Testis (tissue), 3 donors: Measurements from ENCODE around the gene MACROD2. TPM values are rescaled to one million over a fixed set of nuclear protein-coding genes. Genes with fewer than 3 reads are reported as not detected.

Experiments
- DNase-seq: peaks from one replicate; pipeline ENCODE4 v3.0.0-alpha.2; 2019
- H3K27ac ChIP-seq, 2 donors: fragments of 200-600 bp; sonication (generic); one replicate each; pipeline ENCODE4 v1.5.1; 2019
- H3K27me3 ChIP-seq: fragments of 200-600 bp; sonication (generic); one replicate; pipeline ENCODE4 v1.5.1; 2019
- H3K36me3 ChIP-seq: fragments of 200-600 bp; sonication (generic); one replicate; pipeline ENCODE4 v1.5.1; 2017; ENCODE audit warnings: low read depth; ENCODE audit errors: missing control alignments
- H3K4me1 ChIP-seq: fragments of 200-600 bp; sonication (generic); one replicate; pipeline ENCODE4 v1.5.1; 2019
- H3K4me3 ChIP-seq, 2 donors: fragments of 200-600 bp; sonication (generic); one replicate each; pipeline ENCODE4 v1.5.1; 2017 to 2019
- H3K9me3 ChIP-seq: fragments of 200-600 bp; sonication (generic); one replicate; pipeline ENCODE4 v1.5.1; 2017
- POLR2A ChIP-seq: fragments of 450-650 bp; IDR thresholded peaks from one replicate; pipeline ENCODE4 v1.6.1; 2017; ENCODE audit warnings: antibody characterized with exemption, mild to moderate bottlenecking, moderate library complexity
- WGBS, 2 donors: methylation state at CpG; one replicate each; pipeline ENCODE4 v1.1.5; 2018; 5-methylcytosine and 5-hydroxymethylcytosine counted together
- intact Hi-C: fragments of 100-400 bp; cut with DNase I; formaldehyde crosslinking; loops from one replicate; pipeline ENCODE4 v1.15.1; 2023; ENCODE audit warnings: low total_unique reads
- polyA plus RNA-seq: library from polyadenylated mRNA; stranded (reverse); fragments of 350-450 nt; fragmentation: Illumina TruSeq; extraction: RNeasy Lipid Tissue Mini Kit (QIAGEN cat#74804); gene quantifications from one replicate; pipeline ENCODE4 v1.2.3, GENCODE V29; 2014; ENCODE audit warnings: low read depth, low replicate concordance; ENCODE audit not compliant: insufficient read depth
- total RNA-seq, 2 donors: library from RNA; depleted of rRNA; stranded (reverse); fragments of >200 nt; gene quantifications; one replicate each; pipeline ENCODE4 v1.2.3, GENCODE V29; 2016
- TF ChIP-seq, protein P1 (sequence below), 3 experiments: fragments of 450-650 bp in 2 of 3; fragments of 200-600 bp in 1 of 3; sonication (generic) in 1 of 3; IDR thresholded peaks; one replicate each; pipeline ENCODE4 v1.5.1; 2016 to 2019; ENCODE audit warnings: antibody characterized with exemption in 3 of 3, mild to moderate bottlenecking in 2 of 3, moderate library complexity in 1 of 3

Gene MACROD2
- total and polyA plus RNA-seq, 3 donors from 2014 or later, result 12.6 to 20.6 (median 16.8) TPM

DNA sequence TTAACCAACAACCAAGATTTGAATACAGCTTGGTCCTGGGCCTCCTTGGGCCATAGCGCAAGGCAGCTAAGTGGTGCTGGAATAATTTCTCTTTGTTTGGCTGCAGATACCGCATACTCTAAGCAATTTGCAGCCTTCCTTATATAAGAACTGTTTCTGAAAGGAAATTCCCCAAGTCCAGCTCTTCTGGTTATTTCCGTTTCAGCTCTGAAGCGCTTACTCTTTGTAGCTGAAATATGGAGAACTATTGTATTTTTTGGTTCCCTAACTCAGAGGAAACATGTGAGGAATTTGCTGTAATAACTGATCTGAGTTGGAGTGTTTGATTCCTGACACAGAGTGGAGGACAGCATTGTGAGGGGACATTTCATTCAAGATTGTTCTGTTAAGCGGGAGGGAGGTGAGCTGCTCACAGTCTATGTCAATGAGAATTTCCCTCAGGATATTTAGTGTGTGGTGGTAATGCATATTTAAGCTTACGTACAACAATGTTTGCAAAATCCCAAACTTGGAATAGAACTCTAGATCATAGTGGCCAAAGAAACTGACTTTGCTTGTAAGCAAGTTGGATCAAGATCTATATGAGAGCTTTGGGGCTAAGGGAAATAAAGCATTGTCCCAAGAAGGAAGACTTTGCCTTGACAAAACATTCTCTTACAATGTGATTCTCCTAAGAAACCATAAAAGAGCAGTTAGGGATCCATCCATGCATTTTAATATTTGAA is 918.7 kb downstream of the MACROD2 start:
- no peak for DNase-seq
- H3K36me3 ChIP-seq, result no peaks in the 10 kb centered on the region
- TF ChIP-seq, protein P1, sequence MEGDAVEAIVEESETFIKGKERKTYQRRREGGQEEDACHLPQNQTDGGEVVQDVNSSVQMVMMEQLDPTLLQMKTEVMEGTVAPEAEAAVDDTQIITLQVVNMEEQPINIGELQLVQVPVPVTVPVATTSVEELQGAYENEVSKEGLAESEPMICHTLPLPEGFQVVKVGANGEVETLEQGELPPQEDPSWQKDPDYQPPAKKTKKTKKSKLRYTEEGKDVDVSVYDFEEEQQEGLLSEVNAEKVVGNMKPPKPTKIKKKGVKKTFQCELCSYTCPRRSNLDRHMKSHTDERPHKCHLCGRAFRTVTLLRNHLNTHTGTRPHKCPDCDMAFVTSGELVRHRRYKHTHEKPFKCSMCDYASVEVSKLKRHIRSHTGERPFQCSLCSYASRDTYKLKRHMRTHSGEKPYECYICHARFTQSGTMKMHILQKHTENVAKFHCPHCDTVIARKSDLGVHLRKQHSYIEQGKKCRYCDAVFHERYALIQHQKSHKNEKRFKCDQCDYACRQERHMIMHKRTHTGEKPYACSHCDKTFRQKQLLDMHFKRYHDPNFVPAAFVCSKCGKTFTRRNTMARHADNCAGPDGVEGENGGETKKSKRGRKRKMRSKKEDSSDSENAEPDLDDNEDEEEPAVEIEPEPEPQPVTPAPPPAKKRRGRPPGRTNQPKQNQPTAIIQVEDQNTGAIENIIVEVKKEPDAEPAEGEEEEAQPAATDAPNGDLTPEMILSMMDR (IDR thresholded peaks at IDR 0.05), result no peak
- no peak for TF ChIP-seq POLR2A
- no peak overlapping the region for H3K27ac ChIP-seq
- WGBS, 2 donors, result 85 to 93% methylated on average over 6 of the region's 6 CpGs
- intact Hi-C loops, result no loop called here
- H3K27me3 ChIP-seq, result no peaks in the 10 kb centered on the region
- H3K4me1 ChIP-seq, result no peaks in the 10 kb centered on the region
- H3K9me3 ChIP-seq, result no peaks in the 10 kb centered on the region
- no peak overlapping the region for H3K4me3 ChIP-seq

DNA sequence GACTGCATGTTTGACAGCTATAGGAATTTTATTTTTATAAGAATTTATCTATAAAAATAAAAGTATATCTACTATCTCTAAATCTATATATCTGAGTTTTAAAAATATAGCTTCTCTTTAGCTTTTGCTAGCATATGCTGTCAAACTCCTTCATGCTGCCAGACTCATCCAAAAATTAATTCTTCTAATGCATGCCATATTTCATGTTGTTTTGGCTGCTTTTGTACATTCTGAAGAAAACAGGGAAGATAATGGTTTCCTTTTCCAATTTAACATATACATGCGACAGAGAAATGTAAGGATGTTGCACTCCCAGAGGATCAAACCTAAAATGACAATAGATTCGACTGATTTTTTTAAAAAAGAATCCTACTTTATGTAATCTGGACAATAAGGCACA is 919.3 kb downstream of the MACROD2 start:
- TF ChIP-seq, protein P1 (IDR thresholded peaks at IDR 0.05), result no peak
- no peak for TF ChIP-seq POLR2A
- Histone ChIP-seq H3K27ac (no peak overlapping the region), H3K4me3 (no peak overlapping the region), H3K27me3 (no peaks in the 10 kb centered on the region), H3K4me1 (no peaks in the 10 kb centered on the region), H3K36me3 (no peaks in the 10 kb centered on the region), H3K9me3 (no peaks in the 10 kb centered on the region)
- no peak for DNase-seq
- intact Hi-C loops, result no loop called here
- 78 to 79% methylated on average over 2 of the region's 2 CpGs for WGBS, 2 donors

DNA sequence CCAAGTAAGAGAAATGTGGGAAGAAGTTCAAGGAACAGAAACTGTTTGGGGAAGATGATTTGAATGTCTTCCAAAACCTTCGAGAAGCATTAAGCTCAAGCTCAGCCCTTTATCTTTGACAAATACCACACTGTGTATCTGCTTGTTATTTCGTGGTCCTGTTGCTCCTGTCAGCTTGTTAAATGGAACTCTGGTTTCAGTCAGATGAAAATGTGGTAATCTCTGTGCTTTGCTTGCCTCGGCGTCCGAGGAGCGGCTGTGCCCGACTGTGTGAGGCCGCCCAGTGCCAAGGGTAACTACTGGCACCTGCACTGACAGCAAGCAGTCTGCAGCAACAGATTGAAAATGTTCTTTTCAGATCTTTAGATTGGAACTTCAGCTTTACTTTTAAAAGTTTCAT is 920.0 kb downstream of the MACROD2 start:
- DNase-seq, result no peak
- no peaks in the 10 kb centered on the region for H3K36me3 ChIP-seq
- no peaks in the 10 kb centered on the region for H3K9me3 ChIP-seq
- H3K27ac ChIP-seq, result no peak overlapping the region
- no peak for TF ChIP-seq POLR2A
- TF ChIP-seq, protein P1 (IDR thresholded peaks at IDR 0.05), result no peak
- H3K4me1 ChIP-seq, result no peaks in the 10 kb centered on the region
- intact Hi-C loops, result no loop called here
- WGBS, 2 donors, result 45 to 47% methylated on average over 8 of the region's 8 CpGs
- H3K27me3 ChIP-seq, result no peaks in the 10 kb centered on the region
- H3K4me3 ChIP-seq, result no peak overlapping the region

DNA sequence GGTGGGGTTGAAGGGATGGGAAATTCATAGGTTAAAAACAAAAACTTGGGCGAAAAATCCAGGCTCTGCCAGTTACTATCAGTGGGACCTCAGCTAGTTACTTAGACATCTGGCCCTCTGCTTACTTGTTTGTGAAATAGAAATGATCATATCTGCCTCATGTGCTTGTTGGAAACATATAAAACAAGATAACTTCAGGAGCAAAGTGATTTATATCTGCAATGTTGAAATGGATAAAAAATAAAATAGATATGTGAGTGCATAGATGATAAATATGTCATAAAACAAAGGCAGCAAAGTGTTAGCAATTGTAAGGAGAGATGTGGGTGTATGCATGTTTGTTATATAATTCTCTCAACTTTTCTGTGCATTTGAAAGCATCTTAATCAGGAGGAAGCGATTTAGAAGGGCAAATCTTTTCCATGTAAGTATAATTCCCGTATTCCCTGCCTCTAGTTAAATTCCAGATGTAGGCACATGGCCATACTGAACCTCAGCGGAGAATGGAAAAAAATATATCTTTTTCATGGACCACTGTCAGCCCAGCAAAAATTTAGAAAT is 921.1 kb downstream of the MACROD2 start:
- intact Hi-C loops, result no loop called here
- TF ChIP-seq, protein P1 (IDR thresholded peaks at IDR 0.05), result no peak
- no peak for TF ChIP-seq POLR2A
- WGBS, 2 donors, result 89 to 90% methylated on average over 4 of the region's 4 CpGs
- no peaks in the 10 kb centered on the region for H3K4me1 ChIP-seq
- no peak for DNase-seq
- no peaks in the 10 kb centered on the region for H3K27me3 ChIP-seq
- H3K27ac ChIP-seq, result no peak overlapping the region
- no peaks in the 10 kb centered on the region for H3K36me3 ChIP-seq
- H3K9me3 ChIP-seq, result no peaks in the 10 kb centered on the region
- H3K4me3 ChIP-seq, result no peak overlapping the region

DNA sequence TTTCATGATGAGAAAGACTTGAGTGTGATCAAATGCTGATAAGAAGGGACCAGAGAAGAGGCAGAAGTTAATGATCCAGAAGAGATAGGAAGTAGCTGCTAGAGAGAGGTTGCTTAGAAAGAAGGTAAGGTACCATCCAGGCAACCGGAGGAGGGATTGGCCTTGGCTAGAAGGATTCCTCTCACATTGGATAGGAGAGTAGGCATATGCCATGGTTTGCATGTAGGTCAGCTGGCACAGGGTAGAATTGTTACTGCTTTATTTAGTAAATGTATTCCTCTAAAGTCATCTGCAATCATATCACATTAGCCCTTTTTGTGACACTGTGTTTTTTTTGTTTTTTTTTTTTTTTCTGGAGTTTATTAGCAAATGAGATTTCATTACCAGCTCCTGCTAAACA is 923.0 kb downstream of the MACROD2 start:
- intact Hi-C loops, result no loop called here
- H3K4me3 ChIP-seq, result no peak overlapping the region
- WGBS, 2 donors, result 97 to 100% methylated on average over 1 of the region's 1 CpG
- H3K9me3 ChIP-seq, result no peaks in the 10 kb centered on the region
- DNase-seq, result no peak
- no peak for TF ChIP-seq POLR2A
- TF ChIP-seq, protein P1 (IDR thresholded peaks at IDR 0.05), result no peak
- no peak overlapping the region for H3K27ac ChIP-seq
- H3K27me3 ChIP-seq, result no peaks in the 10 kb centered on the region
- H3K36me3 ChIP-seq, result no peaks in the 10 kb centered on the region
- no peaks in the 10 kb centered on the region for H3K4me1 ChIP-seq
